Lower leg skin (tissue), 4 donors: ENCODE data around the gene MSRB3. TPM values are rescaled to one million over a fixed set of nuclear protein-coding genes. Genes with fewer than 3 reads are reported as not detected.

ENCODE experiments used
- DNase-seq, 2 donors: peaks; one replicate each; pipeline ENCODE4 v3.0.0-alpha.2; 2019; ENCODE audit warnings: low spot score in 2 of 2
- H3K4me3 ChIP-seq: fragments of 200-600 bp; sonication (generic); 2 replicates; pipeline ENCODE4 v1.5.1; 2017; ENCODE audit warnings: mild to moderate bottlenecking, low read depth; ENCODE audit not compliant: poor library complexity, severe bottlenecking
- CTCF ChIP-seq, 3 donors: fragments of 450-650 bp; IDR thresholded peaks; one replicate each; pipeline ENCODE4 v1.5.1; 2016; ENCODE audit warnings: antibody characterized with exemption in 3 of 3, mild to moderate bottlenecking in 3 of 3, moderate library complexity in 2 of 3
- POLR2A ChIP-seq, 2 donors: fragments of 450-650 bp; IDR thresholded peaks; one replicate each; pipeline ENCODE4 v1.6.1; 2016 to 2017; ENCODE audit warnings: antibody characterized with exemption in 2 of 2, mild to moderate bottlenecking in 1 of 2, moderate library complexity in 1 of 2
- WGBS, 2 donors: methylation state at CpG; one replicate each; pipeline ENCODE4 v1.1.5; 2018; 5-methylcytosine and 5-hydroxymethylcytosine counted together
- intact Hi-C: fragments of 100-400 bp; cut with DNase I; formaldehyde crosslinking; loops from one replicate; pipeline ENCODE4 v1.15.0; 2023; ENCODE audit warnings: low total_unique reads
- total RNA-seq, 4 donors: library from RNA; depleted of rRNA; stranded (reverse); fragments of >200 nt; gene quantifications; one replicate each; pipeline ENCODE4 v1.1.0, GENCODE V29; 2016

MSRB3 gene
- total RNA-seq, 4 donors from 2014 or later: 6.1 to 16.6 (median 7.9) TPM

GRCh38 chr12:65496617-65497016, 218.1 kb downstream of the MSRB3 start:
- intact Hi-C loops: no loop called here
- DNase-seq: no peak

GRCh38 chr12:65497660-65498059, 219.2 kb downstream of the MSRB3 start:
- no peak for DNase-seq
- no peak overlapping the region for H3K4me3 ChIP-seq
- intact Hi-C loops: no loop called here
- 83 to 90% methylated on average over 4 of the region's 4 CpGs for WGBS, 2 donors
- no peak for TF ChIP-seq CTCF (IDR thresholded peaks at IDR 0.05)
- TF ChIP-seq POLR2A (IDR thresholded peaks at IDR 0.05): no peak

More at GRCh38 chr12:65496617-65497016, 218.1 kb downstream of the MSRB3 start:
- TF ChIP-seq CTCF (IDR thresholded peaks at IDR 0.05) (no peak), POLR2A (IDR thresholded peaks at IDR 0.05) (no peak)
- H3K4me3 ChIP-seq: no peak overlapping the region
- 54 to 59% methylated on average over 2 of the region's 2 CpGs for WGBS, 2 donors

- 90 to 96% methylated on average over 7 of the region's 7 CpGs for WGBS, 2 donors
- TF ChIP-seq POLR2A (IDR thresholded peaks at IDR 0.05): no peak
- TF ChIP-seq CTCF (IDR thresholded peaks at IDR 0.05): no peak
- intact Hi-C loops: no loop called here
- no peak overlapping the region for H3K4me3 ChIP-seq
- no peak for DNase-seq
These were observed 220.7 kb downstream of the MSRB3 start for GRCh38 chr12:65499167-65499566.

- no peak for TF ChIP-seq CTCF (IDR thresholded peaks at IDR 0.05)
- TF ChIP-seq POLR2A (IDR thresholded peaks at IDR 0.05): no peak
- intact Hi-C loops: no loop called here
- H3K4me3 ChIP-seq: no peak overlapping the region
- DNase-seq: no peak
- WGBS, 2 donors: 39 to 41% methylated on average over 7 of the region's 7 CpGs
These were observed 221.8 kb downstream of the MSRB3 start for GRCh38 chr12:65500091-65500900.

- WGBS, 2 donors: 58 to 66% methylated on average over 6 of the region's 6 CpGs
- TF ChIP-seq CTCF (IDR thresholded peaks at IDR 0.05) (no peak), POLR2A (IDR thresholded peaks at IDR 0.05) (no peak)
- DNase-seq: no peak
- no peak overlapping the region for H3K4me3 ChIP-seq
- intact Hi-C loops: no loop called here
These were observed 222.7 kb downstream of the MSRB3 start for GRCh38 chr12:65501093-65501621.
